OCI-LY1 (cell line): ENCODE results near the gene CAPN12.
"Not testable (repeated sequence)": the region's sequence is repeated elsewhere in the genome, so short reads cannot be mapped to it uniquely, and the experiment has no call there.

ENCODE experiments used
- H2AFZ ChIP-seq: fragments of 200-600 bp; sonication (generic), shearing (Covaris generic); 2 replicates; pipeline ENCODE4 v1.6.0; 2014; ENCODE audit warnings: antibody characterized with exemption, mild to moderate bottlenecking, low read length
- H3F3A ChIP-seq: fragments of 200-600 bp; sonication (generic), shearing (Covaris generic); 2 replicates; pipeline ENCODE4 v1.6.0; 2014; ENCODE audit warnings: mild to moderate bottlenecking, antibody characterized with exemption, low read length, moderate library complexity; ENCODE audit not compliant: insufficient read depth
- H3K27ac ChIP-seq: fragments of 200-600 bp; sonication (generic); 2 replicates; pipeline ENCODE4 v1.5.1; 2014; ENCODE audit warnings: low read length, mixed run types, mild to moderate bottlenecking, low read depth; ENCODE audit not compliant: poor library complexity, severe bottlenecking
- H3K27me3 ChIP-seq: fragments of 200-600 bp; sonication (generic); 2 replicates; pipeline ENCODE4 v1.6.0; 2014; ENCODE audit warnings: antibody characterized with exemption, mild to moderate bottlenecking, low read length, moderate library complexity; ENCODE audit not compliant: insufficient read depth
- H3K36me3 ChIP-seq: fragments of 200-600 bp; sonication (generic); 2 replicates; pipeline ENCODE4 v1.6.1; 2014; ENCODE audit warnings: mild to moderate bottlenecking, antibody characterized with exemption, low read length, moderate library complexity, mixed read lengths; ENCODE audit not compliant: insufficient read depth
- H3K4me1 ChIP-seq: fragments of 200-600 bp; sonication (generic); 2 replicates; pipeline ENCODE4 v1.5.1; 2014; ENCODE audit warnings: mild to moderate bottlenecking, low read length, moderate library complexity; ENCODE audit not compliant: insufficient read depth, severe bottlenecking
- H3K4me2 ChIP-seq: fragments of 200-600 bp; sonication (generic), shearing (Covaris generic); 2 replicates; pipeline ENCODE4 v1.6.1; 2014; ENCODE audit warnings: low read length
- H3K4me3 ChIP-seq: fragments of 200-600 bp; sonication (generic); 2 replicates; pipeline ENCODE4 v1.5.1; 2014; ENCODE audit warnings: low read length, low read depth, mild to moderate bottlenecking, mixed read lengths; ENCODE audit not compliant: poor library complexity, severe bottlenecking
- H3K79me2 ChIP-seq: fragments of 200-600 bp; shearing (Covaris generic); 2 replicates; pipeline ENCODE4 v1.6.1; 2016; ENCODE audit warnings: mixed run types, low read length, mixed read lengths; ENCODE audit not compliant: insufficient read depth
- H3K9ac ChIP-seq: fragments of 200-600 bp; sonication (generic), shearing (Covaris generic); 2 replicates; pipeline ENCODE4 v1.6.1; 2014; ENCODE audit warnings: mild to moderate bottlenecking, low read length, mixed read lengths
- H3K9me2 ChIP-seq: fragments of 200-600 bp; sonication (generic), shearing (Covaris generic); 2 replicates; pipeline ENCODE4 v1.6.1; 2014; ENCODE audit warnings: low read depth, mild to moderate bottlenecking, low read length, mixed read lengths
- H3K9me3 ChIP-seq: fragments of 200-600 bp; shearing (Covaris generic); 2 replicates; pipeline ENCODE4 v1.6.1; 2014; ENCODE audit warnings: low read length, mixed read lengths
- H4K20me1 ChIP-seq: fragments of 200-600 bp; sonication (generic), shearing (Covaris generic); 2 replicates; pipeline ENCODE4 v1.6.0; 2016; ENCODE audit warnings: mild to moderate bottlenecking, low read length; ENCODE audit not compliant: insufficient read depth
- CTCF ChIP-seq: fragments of 200-600 bp; sonication (generic), shearing (Covaris generic); IDR thresholded peaks from 2 replicates; pipeline ENCODE4 v1.5.1; 2017; ENCODE audit warnings: mild to moderate bottlenecking, antibody characterized with exemption, low read length, moderate library complexity, mixed read lengths
- EZH2 ChIP-seq: fragments of 200-600 bp; sonication (generic), shearing (Covaris generic); IDR thresholded peaks from 2 replicates; pipeline ENCODE4 v1.8.0; 2017; ENCODE audit warnings: borderline replicate concordance, mixed run types, mild to moderate bottlenecking, antibody characterized with exemption, low read length, moderate library complexity, mixed read lengths

The CAPN12 gene

GRCh38 chr19:38788478-38789243, 44.4 kb upstream of the CAPN12 start, which contains the start of gene LGALS7B:
LGALS7B (plus strand) TSS chr19:38789200; CDS start chr19:38789227, 27 bp downstream.
- H3K27ac ChIP-seq, result no peak within 1 kb of the TSS
- H4K20me1 ChIP-seq, result no peaks in the 10 kb centered on the region
- H3F3A ChIP-seq, result no peaks in the 10 kb centered on the region
- peaks cover 13% of the 10 kb centered on the region for H3K4me1 ChIP-seq
- no peaks in the 10 kb centered on the region for H3K9me2 ChIP-seq
- TF ChIP-seq EZH2 (no peak), CTCF (no peak)
- no peak within 1 kb of the TSS for H3K4me3 ChIP-seq
- H3K79me2 ChIP-seq, result no peaks in the 10 kb centered on the region
- no peak within 1 kb of the TSS for H3K4me2 ChIP-seq
- no peaks in the 10 kb centered on the region for H3K36me3 ChIP-seq
- no peak within 1 kb of the TSS for H2AFZ ChIP-seq
- H3K27me3 ChIP-seq, result no peaks in the 10 kb centered on the region
- no peak within 1 kb of the TSS for H3K9ac ChIP-seq
- H3K9me3 ChIP-seq, result no peaks in the 10 kb centered on the region

DNA sequence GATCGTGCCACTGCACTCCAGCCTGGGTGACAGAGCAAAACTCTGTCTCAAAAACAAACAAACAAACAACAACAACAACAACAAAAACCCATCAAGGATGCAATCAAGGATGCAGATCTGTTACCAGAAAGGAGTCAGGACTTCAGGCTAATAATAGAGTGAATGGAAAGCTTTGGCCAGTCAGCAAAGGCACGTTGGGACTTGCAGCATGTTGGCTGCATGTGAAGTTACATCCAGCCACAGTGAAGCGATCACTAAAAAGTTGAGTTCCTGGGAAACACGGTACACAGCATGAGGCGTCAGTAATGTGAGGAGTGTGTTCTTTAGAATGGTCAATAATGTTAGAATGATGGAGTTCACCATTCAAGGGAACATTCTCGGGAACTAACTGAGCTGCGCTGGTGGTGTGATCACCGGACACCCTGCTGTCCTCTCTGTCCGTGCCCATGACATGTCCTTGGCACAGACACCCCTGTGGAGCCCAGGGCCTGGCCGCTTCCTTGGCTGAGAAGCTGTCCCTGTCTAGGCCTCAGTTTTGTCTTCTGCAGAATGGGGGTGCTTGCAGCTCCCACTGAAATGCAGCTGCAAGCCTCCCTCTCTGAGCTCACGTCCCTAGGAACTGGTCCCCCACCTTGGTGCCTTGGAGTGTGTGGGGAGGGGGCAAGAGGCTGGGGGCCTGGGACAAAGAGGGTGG, 42.4 kb upstream of the CAPN12 start:
- Histone ChIP-seq H3K27ac (no peak overlapping the region), H3K27me3 (no peaks in the 10 kb centered on the region; the same call in 1 of the 2 replicates), H3K4me3 (no peak overlapping the region), H3K36me3 (no peaks in the 10 kb centered on the region), H3F3A (no peaks in the 10 kb centered on the region), H2AFZ (no peak overlapping the region), H4K20me1 (no peaks in the 10 kb centered on the region), H3K79me2 (no peaks in the 10 kb centered on the region), H3K4me1 (no peaks in the 10 kb centered on the region), H3K9me3 (no peaks in the 10 kb centered on the region), H3K4me2 (no peak overlapping the region), H3K9me2 (no peaks in the 10 kb centered on the region), H3K9ac (no peak overlapping the region)
- TF ChIP-seq CTCF, result no peak
- no peak for TF ChIP-seq EZH2

GRCh38 chr19:38786061-38786460, 41.8 kb upstream of the CAPN12 start:
- H3K4me3 ChIP-seq, H3K27ac ChIP-seq, H3K79me2 ChIP-seq, H3K9me2 ChIP-seq, H4K20me1 ChIP-seq, H3K9ac ChIP-seq, H3K27me3 ChIP-seq, H3K9me3 ChIP-seq, H3K4me2 ChIP-seq, H3F3A ChIP-seq, H3K36me3 ChIP-seq, H2AFZ ChIP-seq, H3K4me1 ChIP-seq: not testable (repeated sequence)
